Measurements from ENCODE around the gene MAN1A1.

- TF ChIP-seq CTCF (IDR thresholded peaks at IDR 0.05) (no peak), POLR2A (IDR thresholded peaks at IDR 0.05) (no peak)
Observed at GRCh38 chr6:119147101-119148053, 202.2 kb downstream of the MAN1A1 start.

Measured in prostate gland (tissue), 2 donors.